HG03378 (cell line): ENCODE data around the gene TTYH2.

Experiments used
- ATAC-seq: cut with Tn5 transposase; IDR thresholded peaks from one replicate; pipeline ENCODE4 v1.9.1; 2021; ENCODE audit warnings: mild to moderate bottlenecking, moderate library complexity; ENCODE audit not compliant: unreplicated experiment

Gene TTYH2

DNA sequence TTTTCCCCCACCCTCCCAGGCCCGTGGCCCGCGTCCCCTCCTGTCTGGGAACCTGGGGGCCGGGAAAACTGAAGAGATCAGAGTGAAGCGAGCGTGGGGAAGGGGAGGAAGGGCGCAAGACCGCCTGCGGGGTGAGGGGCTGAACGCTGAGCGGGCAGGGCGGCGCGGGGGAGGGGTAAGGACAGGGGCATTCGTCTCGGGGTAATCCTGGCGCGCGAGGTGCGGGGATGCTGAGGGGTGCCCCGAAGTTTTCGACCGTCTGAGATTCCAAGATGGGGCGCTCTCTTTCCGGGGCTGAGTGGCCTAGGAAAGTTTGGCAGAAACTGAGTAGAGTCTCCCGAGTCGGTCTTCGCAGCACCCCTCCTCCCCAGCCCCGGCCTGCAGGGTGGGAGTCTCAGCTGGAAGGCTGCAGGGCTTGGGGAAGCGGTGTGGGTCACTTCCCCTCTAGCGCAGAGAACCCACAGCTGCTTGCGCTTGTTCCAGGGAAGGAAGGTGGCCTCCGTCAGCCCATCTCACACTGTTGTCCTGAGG, 555 bp downstream of the TTYH2 start:
- ATAC-seq, result no peak

DNA sequence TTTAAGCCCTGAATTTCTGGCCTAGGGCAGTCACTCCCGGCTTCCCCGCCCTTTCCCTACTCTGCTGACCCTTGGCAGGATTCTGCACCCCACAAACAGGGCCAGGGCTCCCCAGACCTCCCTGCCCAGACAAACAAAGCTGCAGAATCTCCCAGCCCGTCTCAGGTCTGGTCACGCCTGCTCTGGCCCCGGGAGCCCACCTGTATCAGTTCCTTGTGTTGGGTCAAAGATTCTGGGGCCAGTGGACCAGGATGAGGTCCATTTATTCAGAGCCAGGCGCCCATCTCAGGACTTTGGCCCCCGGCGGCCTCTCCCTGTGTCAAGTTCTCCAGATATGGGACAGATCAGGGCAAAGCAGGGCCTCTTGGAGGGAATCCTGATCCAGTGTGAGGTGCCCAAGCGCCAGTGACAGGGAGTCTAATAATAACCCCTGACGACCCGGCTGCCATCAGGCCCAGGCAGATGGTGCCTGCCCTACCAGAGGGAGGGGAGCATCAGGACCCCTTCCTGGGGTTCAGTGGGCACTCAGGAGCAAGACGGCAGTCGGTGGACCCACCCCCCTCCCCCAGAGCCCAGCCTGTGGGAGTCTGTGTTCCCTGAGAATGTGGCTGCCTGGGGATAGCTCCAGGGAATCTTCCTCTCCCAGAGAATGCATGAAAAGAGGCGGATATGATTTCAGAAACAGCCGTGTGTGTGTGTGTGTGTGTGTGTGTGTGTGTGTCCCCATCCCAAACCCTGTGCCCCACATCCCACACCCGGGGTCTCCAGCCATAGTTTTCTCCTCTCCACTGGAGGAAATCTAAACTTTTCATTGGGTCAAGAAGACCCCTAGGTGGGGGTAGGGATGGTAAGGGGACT, 1.3 kb downstream of the TTYH2 start:
- ATAC-seq, result no peak

DNA sequence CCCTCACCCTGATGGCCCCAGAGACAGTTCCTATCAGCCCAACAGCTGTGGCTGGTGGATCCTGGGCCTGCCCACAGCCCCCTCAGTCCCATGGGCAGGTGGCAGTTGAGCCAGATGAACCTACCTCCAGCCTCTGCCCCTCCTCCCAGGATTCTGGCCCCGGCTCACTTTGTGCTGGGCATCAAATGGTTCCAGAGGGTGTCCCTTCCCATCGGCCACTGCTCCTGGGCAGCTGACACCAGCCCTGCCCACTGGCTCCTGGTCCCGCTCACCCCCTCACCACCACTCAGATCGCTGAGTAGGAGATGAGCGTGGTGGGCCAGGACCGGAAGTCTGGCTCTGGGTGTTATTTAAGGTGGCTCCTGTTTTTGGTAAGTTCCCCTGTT, 2.0 kb downstream of the TTYH2 start:
- no peak for ATAC-seq

DNA sequence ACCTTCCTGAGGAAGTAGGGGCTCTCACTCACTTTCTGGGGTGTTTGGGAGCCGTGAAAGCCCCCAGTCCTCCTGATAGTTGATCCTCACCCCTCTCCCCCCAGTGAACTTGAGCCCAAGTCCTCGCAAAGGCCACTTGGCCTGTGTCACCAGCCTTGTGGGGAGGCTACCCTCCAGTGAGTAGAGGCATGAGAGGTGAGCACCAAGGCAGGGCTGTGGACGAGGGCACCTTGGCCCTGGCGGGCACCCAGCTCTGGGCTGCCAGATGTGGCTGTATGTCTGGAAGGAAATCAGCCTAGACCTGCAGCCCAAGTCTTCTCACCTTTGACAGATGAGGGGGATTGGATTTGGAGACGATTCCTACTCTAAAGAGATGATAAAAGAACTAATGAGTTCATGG, 3.1 kb downstream of the TTYH2 start:
- ATAC-seq, result no peak

DNA sequence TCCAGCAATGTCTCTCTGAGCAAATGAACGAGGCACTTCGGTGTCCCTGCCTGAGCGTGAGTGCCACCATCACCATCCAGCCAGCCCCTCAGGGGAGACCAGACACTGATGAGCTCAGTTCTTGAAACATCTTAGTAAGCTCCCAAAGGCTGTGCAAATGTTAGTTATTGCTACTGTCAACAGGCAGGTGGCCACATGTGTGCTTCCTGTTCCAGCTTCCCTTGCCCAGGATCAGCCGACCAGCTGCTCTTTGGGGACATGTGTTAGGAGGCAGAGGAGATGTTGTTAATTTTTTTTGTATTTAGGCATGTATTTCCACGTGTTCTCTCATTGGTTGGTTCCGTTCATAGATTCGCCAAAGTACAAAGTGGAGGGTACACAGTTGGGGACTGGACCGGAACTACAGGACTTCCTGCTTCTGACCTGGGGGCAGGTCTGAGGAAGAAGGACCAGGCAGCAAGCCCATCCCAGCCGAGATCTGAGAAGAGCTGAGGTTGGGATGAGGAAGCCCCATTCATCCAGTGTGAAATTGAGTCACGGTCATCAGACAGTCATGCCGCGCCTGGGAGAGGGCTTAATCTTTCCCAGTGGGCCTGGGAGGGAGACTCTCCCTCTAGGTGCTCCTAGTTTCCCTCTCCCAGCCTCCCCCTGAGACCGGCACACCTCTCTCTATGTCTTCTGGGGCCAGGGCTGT, 3.8 kb downstream of the TTYH2 start:
- ATAC-seq, result no peak

DNA sequence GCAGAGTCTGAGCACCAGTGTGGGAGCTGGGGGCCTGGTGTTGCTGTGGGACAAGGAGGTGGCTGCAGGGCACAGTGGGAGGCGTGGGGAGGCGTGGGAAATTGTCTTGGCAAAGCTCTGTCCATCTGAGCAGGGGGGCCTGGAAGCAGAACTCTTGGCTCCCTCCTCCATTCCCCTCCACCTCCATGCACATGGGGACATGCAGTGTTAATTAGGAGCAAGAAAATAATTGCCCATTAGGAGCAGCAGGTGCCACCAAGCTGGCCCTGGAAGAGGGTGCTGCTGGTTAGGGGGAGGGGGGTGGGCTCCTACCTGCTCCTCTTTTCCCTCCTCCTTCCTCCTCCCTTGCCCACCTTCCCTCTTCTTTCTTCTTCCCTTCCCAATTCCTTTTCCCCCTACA, 4.5 kb downstream of the TTYH2 start:
- ATAC-seq, result no peak

DNA sequence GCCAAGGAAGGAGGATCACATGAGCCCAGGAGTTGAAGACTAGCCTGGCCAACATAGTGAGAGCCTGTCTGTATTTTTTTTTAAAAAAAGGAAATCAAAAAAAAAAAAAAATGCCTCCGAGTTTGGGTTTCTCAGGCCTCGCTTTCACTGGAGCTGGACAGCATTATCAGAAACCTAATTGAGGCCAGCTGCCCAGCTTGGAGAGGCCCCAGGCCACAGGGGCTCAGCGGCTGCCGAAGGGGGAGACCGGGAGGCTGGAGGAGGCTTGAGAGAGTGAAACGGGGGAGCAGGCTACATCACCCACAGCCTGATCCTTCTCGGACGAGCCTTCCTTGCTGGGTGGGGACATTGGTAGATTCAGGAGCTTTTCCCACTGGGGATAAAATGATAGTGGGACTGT, 5.1 kb downstream of the TTYH2 start:
- no peak for ATAC-seq

DNA sequence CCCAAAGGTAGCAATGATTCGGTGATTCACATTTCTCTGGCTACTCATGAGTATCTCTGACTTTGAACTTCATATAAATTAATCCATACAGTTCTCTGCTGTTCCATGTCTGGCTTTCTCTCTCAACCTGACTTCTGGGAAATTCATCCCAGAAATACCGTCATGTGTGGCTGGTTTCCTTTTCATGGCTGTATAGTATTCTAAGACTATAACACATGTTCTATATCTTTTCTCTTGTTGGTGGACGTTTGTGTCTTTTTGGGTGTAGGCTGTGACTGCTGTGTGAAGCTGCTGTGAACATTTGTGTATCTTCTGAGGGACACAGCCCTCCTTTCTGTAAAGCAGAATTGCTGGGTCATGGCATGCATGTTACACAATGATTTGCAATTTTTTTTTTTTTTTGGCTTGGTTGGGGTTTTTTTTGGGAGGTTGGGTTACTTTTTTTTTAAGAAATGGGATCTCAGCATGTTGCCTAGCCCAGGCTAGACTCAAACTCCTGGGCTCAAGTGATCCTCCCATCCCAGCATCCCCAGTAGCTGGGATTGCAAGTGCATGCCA, 6.3 kb downstream of the TTYH2 start:
- no peak for ATAC-seq

DNA sequence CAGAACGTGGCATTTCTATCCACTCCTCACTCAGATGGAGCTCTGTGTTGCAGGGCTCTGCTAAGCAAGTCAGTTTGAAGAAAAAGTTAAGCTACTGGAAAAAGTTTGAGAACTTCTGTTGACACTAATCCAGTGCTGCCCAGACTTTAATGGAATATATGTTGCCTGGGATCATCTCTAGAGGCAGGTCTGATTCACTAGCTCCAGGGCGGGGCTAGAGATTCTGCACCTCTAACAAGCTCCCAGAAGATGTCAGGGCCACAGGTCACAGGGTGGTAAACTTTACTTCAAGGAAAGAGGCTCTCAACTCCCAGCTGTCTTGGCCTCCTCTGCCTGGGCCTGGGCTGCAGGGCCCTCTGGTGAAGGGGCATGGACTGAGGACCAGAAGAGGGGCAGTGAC, 6.8 kb downstream of the TTYH2 start:
- ATAC-seq, result no peak

DNA sequence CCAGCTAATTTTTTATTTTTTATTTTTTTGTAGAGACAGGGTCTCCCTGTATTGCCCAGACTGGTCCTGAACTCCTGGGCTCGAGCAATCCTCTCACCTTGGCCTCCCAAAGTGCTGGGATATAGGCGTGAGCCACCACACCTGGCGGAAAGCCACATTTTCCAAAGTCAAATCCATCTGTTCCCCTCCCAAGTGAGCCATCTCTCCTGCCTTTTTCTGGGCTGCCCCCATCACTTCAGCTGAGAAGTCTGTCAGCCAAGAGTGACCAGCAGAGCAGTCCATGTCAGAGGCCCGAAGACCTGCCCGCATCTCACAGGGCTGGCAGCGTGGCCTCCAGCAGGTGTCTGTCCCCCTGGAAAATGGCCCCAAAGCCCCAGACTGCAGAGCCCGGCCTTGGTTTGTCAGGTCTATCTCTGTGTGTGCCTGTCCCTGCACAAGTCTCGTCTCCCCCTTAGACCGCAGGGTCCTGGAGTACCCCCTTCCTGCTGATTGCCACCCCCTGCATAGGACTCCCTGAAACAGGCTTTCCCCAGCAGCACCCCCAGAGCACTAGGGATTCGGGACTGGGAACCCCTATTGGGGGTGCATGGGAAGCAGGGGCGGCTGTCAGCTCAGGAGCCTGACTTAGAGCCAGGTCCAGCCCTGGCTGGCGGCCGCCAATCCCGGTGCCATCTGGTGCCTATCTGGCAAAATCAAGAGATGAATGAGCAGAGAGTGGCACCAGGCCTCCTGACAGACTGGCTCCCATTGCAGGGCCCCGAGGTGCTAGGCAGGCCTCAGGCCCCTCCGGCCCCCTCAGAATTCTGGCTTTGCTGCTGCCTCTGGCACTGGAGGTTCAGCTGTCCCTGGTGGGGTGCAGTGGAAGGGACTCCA, 7.8 kb downstream of the TTYH2 start:
- no peak for ATAC-seq

DNA sequence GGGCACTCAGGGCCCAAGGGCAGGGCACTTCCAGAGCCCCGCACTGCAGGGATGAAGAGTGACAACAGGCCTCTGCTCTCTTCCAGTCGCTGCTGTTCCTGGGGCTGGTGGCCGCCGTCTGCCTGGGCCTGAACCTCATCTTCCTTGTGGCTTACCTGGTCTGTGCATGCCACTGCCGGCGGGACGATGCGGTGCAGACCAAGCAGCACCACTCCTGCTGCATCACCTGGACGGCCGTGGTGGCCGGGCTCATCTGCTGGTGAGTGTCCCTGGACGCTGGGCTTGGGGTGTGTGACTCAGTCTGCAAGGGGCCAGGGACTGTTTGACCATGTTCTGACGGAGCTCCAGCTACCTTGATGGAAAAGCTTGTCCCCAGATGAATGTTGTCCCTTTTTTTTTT, 9.0 kb downstream of the TTYH2 start:
- no peak for ATAC-seq

DNA sequence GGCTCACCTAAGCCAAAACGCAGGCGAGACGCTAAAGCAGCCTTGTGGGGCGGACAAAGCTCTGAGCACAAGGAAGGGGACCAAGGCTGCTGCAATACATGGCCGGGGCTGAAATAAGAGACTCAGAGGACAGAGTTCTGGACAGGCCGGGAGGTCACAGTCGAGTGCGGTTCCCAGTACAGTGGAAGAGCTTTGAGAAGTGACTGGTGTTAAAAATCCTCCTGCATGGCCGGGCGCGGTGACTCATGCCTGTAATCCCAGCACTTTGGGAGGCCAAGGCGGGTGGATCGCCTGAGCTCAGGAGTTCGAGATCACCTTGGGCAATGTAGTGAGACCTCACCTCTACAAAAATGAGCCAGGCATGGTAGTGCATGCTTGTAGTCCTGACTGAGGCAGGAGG, 10.5 kb downstream of the TTYH2 start:
- no peak for ATAC-seq

DNA sequence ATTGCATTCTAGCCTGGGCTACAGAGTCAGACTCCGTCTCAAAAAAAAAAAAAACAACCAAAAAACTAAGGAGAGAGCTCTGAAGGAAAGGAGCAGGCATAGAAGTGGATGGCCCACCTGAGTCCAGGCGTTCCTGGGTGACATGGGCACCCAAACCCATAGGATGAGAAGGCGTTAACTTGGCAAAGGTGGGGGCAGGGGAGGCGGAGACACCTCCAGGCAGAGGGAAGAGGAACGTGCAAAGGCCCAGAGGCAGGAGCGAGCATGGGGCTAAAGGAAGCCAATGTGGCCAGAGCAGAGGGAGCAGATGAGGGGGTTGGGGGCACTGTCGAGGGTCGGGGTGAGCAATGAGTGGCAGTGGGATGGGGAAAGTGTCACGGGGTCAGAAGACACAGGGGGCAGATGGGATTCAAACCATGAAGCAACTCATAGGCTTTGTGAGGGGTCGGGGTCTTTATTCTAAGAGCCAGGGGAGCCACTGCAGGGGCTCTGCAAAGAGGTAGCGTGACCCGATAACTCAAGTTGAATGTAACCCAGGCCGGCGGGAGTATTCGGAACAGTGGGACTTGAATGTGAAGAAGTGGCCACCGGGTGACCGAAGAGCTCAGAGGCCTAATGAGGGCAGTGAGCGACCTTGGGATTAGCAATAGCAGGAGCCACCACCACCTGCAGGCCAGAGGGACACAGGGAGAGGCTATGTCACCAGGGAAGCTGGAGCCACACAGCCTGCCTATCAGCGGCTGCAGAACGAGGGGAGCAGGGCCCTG, 11.8 kb downstream of the TTYH2 start:
- ATAC-seq, result no peak

DNA sequence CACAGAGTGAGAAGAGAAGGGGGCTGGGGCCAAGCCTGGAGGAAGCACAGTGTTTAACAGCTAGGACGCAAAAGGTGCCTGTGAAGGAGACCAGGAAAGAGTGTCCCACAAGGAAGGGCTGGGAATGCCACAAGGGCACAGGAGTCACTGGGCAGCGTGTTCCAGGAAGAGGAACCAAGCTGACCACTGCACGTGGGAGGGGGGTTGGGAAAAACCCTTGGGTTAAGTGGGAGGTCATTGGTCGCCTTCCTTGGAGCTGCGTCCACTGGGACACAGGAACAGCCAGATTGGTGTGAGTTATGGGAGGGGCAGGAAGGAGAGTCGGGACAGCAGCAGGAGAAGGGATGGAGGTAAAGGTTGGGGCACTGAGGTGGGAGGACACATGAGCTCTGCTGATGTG, 12.9 kb downstream of the TTYH2 start:
- no peak for ATAC-seq

DNA sequence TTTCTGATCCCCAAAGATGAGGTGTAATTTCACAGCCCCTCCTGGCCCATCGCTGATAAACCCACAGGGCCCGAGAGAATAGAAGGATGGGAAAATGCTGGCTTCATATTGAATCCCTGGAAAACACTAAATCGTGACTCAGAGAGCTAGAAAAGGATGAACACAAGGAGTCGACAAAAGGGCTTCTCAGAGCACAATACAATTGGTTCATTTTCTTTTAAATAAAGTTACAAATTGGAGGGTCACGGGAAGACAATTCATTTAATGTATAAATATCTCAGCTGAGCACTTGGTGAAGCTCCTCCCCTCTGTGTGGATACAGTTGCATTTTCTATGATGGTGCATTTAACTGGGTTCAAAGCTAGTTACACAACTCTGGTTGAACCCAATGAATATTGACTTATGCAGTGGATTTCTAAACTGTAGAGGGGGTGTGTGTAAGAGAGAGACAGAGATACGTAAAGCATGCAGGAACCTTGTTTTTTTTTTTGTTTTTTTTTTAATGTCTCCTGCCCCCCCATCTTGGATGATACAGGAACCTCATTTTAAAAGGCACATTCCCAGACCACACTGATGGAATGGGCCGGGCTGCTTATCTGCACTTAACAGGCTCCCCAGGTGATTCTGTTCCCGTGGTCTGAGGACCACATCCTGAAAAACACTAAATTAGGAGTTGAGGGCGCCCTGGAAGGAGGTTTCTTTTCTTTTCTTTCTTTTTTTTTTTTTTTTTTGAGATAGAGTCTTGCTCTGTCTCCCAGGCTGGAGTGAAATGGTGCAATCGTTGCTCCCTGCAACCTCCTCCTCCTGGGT, 14.1 kb downstream of the TTYH2 start:
- no peak for ATAC-seq

DNA sequence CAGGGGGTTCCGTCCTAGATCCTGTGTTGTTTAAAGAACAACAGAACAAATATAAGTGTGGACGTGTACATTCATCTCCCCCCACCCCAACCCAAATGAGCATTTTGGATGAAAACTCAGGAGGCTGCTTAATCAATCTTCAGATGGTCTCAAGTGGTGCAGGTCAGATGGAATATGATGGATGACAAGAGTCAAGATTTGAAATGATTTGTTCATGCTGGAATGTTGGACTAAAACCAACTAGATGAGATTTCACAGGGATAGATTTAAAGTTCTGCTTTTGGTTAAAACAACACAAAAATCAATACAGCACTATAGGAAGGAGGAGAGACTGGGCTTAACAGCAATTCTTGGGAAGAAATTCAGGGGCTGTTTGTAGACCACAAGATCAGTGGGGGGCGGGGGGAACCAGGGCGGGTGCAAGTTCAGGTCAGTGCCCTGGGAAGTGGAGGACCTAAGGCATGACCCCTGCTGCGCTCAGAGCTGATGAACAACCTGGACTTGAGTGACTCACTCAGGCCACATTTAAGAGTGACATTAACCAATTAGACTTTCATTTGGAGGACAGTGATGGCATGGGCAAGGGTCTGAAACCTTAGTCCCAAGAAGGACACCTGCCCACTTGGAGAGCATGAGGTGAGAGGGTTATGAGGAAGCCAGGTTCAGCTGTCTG, 15.1 kb downstream of the TTYH2 start:
- ATAC-seq, result no peak

DNA sequence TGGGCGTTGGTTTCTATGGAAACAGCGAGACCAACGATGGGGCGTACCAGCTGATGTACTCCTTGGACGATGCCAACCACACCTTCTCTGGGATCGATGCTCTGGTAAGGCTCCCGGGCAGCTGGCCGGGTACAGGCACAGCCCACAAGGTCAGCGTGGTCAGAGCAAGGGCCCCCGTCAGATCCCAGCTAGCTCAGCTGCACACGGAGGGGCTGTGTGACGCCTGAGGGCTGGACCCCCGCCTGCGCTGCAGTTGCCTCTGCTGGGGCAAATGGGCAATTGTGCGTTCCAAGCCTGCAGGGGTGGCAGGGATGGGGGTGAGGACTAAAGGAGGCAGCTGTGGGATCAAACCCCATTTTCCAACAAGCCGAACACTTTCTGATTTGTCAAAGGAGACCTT, 17.5 kb downstream of the TTYH2 start:
- ATAC-seq, result no peak

DNA sequence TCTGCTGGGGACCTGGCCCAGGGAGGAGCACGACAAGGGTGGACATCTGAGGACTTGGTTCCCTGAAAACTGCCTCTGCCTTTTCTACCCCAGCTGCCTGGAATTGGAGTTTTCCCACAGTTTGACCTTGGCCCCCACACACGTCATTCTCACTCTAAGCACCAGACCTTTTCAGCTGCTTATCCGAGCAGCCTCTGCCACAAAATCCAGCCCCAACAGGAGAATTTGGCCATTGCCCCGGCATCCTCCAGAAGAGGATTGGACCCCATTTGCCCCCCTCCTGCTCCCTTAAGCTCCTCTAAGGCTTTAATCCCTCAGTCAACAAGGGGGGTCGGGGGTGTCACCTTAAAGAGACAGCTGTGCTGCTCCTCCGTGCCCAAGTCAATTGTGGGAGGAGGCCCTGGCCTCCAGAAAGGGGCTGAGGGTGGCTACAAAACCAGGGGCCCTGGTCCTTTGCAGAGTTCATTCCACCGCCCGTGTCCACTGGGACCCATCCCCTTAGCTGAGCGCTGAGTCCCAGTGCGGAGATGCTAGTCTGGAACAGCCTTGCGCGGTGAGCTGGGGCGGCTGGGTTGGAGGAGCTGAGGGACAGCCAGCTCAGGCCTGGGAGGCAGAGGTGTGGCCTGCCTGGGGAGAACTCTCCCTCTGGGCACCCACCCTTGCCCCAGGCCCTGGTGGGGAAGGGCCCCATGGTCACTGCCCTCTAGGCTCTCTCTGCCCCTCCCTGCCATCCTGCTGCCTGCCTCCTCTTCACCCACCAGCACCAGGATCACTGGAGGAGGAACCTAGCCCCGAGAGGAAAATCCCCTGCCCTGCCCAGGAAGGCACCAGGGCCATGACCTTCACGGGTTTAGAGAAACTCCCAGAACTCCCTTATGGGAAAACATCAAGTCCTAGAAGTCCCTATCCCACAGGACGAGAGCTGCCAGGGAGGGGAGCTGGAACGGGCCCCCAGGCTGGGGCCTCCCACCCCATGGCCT, 18.8 kb downstream of the TTYH2 start:
- ATAC-seq, result no peak
